SK-N-SH treated with all-trans-retinoic acid at 6 μM for 48 hours (cell line): ENCODE results near the gene ZNF674.

Source experiments
- ATAC-seq: fragments of 200-7000 bp; cut with Tn5 transposase; 3 replicates; pipeline ENCODE4 v1.9.1; 2020; ENCODE audit warnings: mild to moderate bottlenecking, moderate library complexity
- ARNTL ChIP-seq: fragments of 450-650 bp; formaldehyde crosslinking; IDR thresholded peaks from 2 replicates; pipeline ENCODE4 v1.5.0; 2020; ENCODE audit warnings: low read depth, mild to moderate bottlenecking, moderate library complexity, borderline replicate concordance
- BACH2 ChIP-seq: fragments of 250-450 bp; sonication (Bioruptor Pico); IDR thresholded peaks from 2 replicates; pipeline ENCODE4 v1.9.0; 2021; ENCODE audit warnings: mild to moderate bottlenecking, borderline replicate concordance
- ESRRG ChIP-seq: fragments of 250-450 bp; sonication (Bioruptor Pico); IDR thresholded peaks from 2 replicates; pipeline ENCODE4 v1.6.1; 2021; ENCODE audit warnings: mild to moderate bottlenecking
- GLIS3 ChIP-seq: fragments of 250-450 bp; sonication (Bioruptor Pico); IDR thresholded peaks from 2 replicates; pipeline ENCODE4 v1.5.0; 2020; ENCODE audit warnings: mild to moderate bottlenecking, moderate library complexity
- OSR1 ChIP-seq: fragments of 250-450 bp; sonication (Bioruptor Pico); IDR thresholded peaks from 2 replicates; pipeline ENCODE4 v1.8.0; 2022; ENCODE audit warnings: moderate library complexity, mild to moderate bottlenecking, inconsistent platforms
- PPARA ChIP-seq: fragments of 250-450 bp; sonication (Bioruptor Pico); IDR thresholded peaks from 2 replicates; pipeline ENCODE4 v1.5.0; 2020; ENCODE audit warnings: mild to moderate bottlenecking, borderline replicate concordance
- RARB ChIP-seq: fragments of 250-450 bp; sonication (Bioruptor Pico); IDR thresholded peaks from 2 replicates; pipeline ENCODE4 v1.8.0; 2021; ENCODE audit warnings: mild to moderate bottlenecking, moderate library complexity
- SNAI2 ChIP-seq: fragments of 250-450 bp; sonication (Bioruptor Pico); IDR thresholded peaks from 2 replicates; pipeline ENCODE4 v1.5.0; 2020; ENCODE audit warnings: mild to moderate bottlenecking, moderate library complexity
- TCF4 ChIP-seq: fragments of 250-450 bp; sonication (Bioruptor Pico); IDR thresholded peaks from 2 replicates; pipeline ENCODE4 v1.8.0; 2021; ENCODE audit warnings: mild to moderate bottlenecking, moderate library complexity, borderline replicate concordance
- TOX ChIP-seq: fragments of 250-450 bp; sonication (Bioruptor Pico); IDR thresholded peaks from 2 replicates; pipeline ENCODE4 v1.8.0; 2021; ENCODE audit warnings: mild to moderate bottlenecking, moderate library complexity, borderline replicate concordance
- ZC3H10 ChIP-seq: fragments of 250-450 bp; sonication (Bioruptor Pico); IDR thresholded peaks from 2 replicates; pipeline ENCODE4 v1.5.1; 2021; ENCODE audit warnings: mild to moderate bottlenecking, moderate library complexity
- ZFP3 ChIP-seq: fragments of 250-450 bp; sonication (Bioruptor Pico); IDR thresholded peaks from 2 replicates; pipeline ENCODE4 v1.5.0; 2020; ENCODE audit warnings: mild to moderate bottlenecking, moderate library complexity
- ZFP30 ChIP-seq: fragments of 450-650 bp; formaldehyde crosslinking; IDR thresholded peaks from 2 replicates; pipeline ENCODE4 v1.5.0; 2022; ENCODE audit warnings: mild to moderate bottlenecking, moderate library complexity
- ZNF565 ChIP-seq: fragments of 450-650 bp; formaldehyde crosslinking; conservative IDR thresholded peaks from 2 replicates; pipeline ENCODE4 v1.5.0; 2020; ENCODE audit warnings: low read depth, mild to moderate bottlenecking, moderate library complexity
- ZNF70 ChIP-seq: fragments of 450-650 bp; formaldehyde crosslinking; IDR thresholded peaks from 2 replicates; pipeline ENCODE4 v1.5.0; 2020; ENCODE audit warnings: mild to moderate bottlenecking, moderate library complexity
- ZNF8 ChIP-seq: fragments of 450-650 bp; formaldehyde crosslinking; IDR thresholded peaks from 2 replicates; pipeline ENCODE4 v1.5.0; 2020; ENCODE audit warnings: mild to moderate bottlenecking, moderate library complexity
- TF ChIP-seq, protein P1 (sequence below): fragments of 250-450 bp; sonication (Bioruptor Pico); IDR thresholded peaks from 2 replicates; pipeline ENCODE4 v1.5.1; 2021; ENCODE audit warnings: mild to moderate bottlenecking, moderate library complexity
- TF ChIP-seq, protein P2 (sequence below): fragments of 250-450 bp; sonication (Bioruptor Pico); IDR thresholded peaks from 2 replicates; pipeline ENCODE4 v1.5.0; 2020; ENCODE audit warnings: mild to moderate bottlenecking, moderate library complexity
- TF ChIP-seq, protein P3 (sequence below): fragments of 250-450 bp; sonication (Bioruptor Pico); IDR thresholded peaks from 2 replicates; pipeline ENCODE4 v1.5.1; 2020; ENCODE audit warnings: low read depth, mild to moderate bottlenecking, moderate library complexity

Gene ZNF674

DNA sequence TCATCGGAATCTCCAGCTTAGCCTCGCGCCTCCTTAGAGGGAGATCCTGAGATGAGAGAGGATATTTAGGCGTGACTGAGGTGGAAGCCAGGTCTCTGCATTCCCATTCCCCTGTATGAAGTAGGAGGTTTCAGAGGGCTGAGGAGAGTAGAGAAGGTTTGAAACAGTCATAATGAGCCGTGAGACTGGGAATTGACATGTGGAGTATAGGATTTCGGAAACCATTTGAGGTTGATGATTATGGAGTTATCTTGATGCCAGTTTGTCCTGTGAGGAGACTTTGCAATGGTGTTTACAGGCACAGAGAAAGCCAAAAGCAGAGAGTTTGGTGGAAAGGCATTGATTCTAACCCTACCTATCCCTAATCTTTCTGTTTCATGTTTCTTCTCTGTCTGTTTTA lies 30.4 kb upstream of the ZNF674 start:
- ATAC-seq: no peak
- no peak for TF ChIP-seq PPARA (CRISPR knock-in tag)
- TF ChIP-seq ZNF565 (CRISPR knock-in tag): no peak
- TF ChIP-seq, protein P1, sequence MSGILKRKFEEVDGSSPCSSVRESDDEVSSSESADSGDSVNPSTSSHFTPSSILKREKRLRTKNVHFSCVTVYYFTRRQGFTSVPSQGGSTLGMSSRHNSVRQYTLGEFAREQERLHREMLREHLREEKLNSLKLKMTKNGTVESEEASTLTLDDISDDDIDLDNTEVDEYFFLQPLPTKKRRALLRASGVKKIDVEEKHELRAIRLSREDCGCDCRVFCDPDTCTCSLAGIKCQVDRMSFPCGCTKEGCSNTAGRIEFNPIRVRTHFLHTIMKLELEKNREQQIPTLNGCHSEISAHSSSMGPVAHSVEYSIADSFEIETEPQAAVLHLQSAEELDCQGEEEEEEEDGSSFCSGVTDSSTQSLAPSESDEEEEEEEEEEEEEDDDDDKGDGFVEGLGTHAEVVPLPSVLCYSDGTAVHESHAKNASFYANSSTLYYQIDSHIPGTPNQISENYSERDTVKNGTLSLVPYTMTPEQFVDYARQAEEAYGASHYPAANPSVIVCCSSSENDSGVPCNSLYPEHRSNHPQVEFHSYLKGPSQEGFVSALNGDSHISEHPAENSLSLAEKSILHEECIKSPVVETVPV (CRISPR knock-in tag): no peak
- no peak for TF ChIP-seq BACH2 (CRISPR knock-in tag)
- TF ChIP-seq ZFP3 (CRISPR knock-in tag): no peak

DNA sequence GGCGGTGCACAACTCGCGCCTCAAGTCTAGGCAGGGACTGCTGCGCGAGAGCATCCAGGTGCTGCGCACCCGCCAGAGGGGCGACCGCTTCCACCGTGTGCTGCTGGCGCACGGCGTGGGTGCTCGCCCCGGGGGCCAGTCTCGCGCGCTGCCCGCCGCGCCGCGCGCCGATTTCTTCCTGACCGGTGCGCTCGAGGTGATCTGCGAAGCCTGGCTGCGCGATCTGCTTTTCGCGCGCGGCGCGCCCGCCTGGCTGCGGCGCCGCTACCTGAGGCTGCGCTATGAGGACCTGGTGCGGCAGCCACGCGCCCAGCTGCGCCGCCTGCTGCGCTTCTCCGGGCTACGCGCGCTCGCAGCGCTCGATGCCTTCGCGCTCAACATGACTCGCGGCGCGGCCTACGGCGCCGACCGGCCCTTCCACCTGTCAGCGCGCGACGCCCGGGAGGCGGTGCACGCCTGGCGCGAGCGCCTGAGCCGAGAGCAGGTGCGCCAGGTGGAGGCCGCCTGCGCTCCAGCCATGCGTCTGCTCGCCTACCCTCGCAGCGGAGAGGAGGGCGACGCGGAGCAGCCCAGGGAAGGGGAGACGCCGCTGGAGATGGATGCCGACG lies 29.7 kb upstream of the ZNF674 start:
- TF ChIP-seq ZNF8 (CRISPR knock-in tag): no peak
- TF ChIP-seq, protein P2, sequence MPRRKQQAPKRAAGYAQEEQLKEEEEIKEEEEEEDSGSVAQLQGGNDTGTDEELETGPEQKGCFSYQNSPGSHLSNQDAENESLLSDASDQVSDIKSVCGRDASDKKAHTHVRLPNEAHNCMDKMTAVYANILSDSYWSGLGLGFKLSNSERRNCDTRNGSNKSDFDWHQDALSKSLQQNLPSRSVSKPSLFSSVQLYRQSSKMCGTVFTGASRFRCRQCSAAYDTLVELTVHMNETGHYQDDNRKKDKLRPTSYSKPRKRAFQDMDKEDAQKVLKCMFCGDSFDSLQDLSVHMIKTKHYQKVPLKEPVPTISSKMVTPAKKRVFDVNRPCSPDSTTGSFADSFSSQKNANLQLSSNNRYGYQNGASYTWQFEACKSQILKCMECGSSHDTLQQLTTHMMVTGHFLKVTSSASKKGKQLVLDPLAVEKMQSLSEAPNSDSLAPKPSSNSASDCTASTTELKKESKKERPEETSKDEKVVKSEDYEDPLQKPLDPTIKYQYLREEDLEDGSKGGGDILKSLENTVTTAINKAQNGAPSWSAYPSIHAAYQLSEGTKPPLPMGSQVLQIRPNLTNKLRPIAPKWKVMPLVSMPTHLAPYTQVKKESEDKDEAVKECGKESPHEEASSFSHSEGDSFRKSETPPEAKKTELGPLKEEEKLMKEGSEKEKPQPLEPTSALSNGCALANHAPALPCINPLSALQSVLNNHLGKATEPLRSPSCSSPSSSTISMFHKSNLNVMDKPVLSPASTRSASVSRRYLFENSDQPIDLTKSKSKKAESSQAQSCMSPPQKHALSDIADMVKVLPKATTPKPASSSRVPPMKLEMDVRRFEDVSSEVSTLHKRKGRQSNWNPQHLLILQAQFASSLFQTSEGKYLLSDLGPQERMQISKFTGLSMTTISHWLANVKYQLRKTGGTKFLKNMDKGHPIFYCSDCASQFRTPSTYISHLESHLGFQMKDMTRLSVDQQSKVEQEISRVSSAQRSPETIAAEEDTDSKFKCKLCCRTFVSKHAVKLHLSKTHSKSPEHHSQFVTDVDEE (CRISPR knock-in tag): no peak
- TF ChIP-seq, all 23 proteins: peak for 0
- peak; percentile 4; the same call in 1 of the 3 replicates for ATAC-seq

DNA sequence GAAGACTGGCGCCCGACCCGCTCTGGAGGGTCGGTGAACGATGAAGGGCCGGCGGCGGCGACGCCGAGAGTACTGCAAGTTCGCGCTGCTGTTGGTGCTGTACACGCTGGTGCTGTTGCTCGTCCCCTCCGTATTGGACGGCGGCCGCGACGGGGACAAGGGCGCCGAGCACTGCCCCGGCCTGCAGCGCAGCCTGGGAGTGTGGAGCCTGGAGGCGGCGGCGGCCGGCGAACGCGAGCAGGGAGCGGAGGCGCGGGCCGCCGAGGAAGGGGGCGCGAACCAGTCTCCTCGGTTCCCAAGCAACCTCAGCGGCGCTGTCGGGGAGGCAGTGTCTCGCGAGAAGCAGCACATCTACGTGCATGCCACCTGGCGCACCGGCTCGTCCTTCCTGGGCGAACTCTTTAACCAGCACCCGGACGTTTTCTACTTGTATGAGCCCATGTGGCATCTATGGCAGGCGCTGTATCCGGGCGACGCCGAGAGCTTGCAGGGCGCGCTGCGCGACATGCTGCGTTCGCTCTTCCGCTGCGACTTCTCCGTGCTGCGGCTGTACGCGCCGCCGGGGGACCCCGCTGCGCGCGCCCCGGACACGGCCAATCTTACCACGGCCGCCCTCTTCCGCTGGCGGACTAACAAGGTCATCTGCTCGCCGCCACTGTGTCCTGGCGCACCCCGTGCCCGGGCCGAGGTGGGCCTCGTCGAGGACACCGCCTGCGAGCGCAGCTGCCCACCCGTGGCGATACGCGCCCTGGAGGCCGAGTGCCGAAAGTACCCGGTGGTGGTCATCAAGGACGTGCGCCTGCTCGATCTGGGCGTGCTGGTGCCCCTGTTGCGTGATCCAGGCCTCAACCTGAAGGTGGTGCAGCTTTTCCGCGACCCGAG lies 28.9 kb upstream of the ZNF674 start:
- TF ChIP-seq, protein P3, sequence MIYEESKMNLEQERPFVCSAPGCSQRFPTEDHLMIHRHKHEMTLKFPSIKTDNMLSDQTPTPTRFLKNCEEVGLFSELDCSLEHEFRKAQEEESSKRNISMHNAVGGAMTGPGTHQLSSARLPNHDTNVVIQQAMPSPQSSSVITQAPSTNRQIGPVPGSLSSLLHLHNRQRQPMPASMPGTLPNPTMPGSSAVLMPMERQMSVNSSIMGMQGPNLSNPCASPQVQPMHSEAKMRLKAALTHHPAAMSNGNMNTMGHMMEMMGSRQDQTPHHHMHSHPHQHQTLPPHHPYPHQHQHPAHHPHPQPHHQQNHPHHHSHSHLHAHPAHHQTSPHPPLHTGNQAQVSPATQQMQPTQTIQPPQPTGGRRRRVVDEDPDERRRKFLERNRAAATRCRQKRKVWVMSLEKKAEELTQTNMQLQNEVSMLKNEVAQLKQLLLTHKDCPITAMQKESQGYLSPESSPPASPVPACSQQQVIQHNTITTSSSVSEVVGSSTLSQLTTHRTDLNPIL (CRISPR knock-in tag): no peak
- TF ChIP-seq BACH2 (CRISPR knock-in tag): no peak
- TF ChIP-seq ZNF70 (CRISPR knock-in tag): no peak
- TF ChIP-seq, all 23 proteins: peak for 0
- ATAC-seq: peak; percentile 59

DNA sequence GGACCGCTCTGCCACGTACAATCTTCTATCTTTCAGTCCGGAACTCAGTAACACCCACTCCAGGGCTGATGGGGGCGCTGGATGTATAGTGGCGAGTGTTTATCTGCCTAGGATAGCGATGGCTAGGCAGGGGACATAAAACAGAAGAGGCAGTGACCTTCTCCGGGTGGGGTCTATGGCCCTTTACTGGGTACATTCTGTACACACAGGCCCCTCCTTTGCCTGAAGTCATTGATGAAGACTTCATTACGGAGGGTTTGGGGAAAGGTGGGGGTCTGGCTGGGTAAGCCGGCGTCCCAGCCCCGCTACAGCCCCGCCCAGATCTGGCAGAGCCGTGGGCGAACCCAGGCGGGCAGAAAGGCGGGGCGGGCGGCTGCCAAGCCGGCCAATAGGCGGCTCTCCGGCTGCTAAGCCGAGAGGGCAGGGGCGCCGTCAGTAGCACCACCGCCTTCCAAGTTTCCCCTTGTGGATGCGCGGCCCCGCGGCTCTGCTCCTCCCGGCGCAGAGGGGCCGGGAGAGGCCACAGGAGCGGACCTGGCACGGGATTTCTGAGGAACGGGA lies 28.2 kb upstream of the ZNF674 start, which contains the start of gene CHST7:
TSS of gene CHST7 (plus strand) at position 435 of the 561 bp plus-strand sequence. CDS start 167 bp downstream, outside the sequence.
- ATAC-seq: peak; percentile 90
- TF ChIP-seq GLIS3 (CRISPR knock-in tag): no peak
- TF ChIP-seq BACH2 (CRISPR knock-in tag): no peak
- TF ChIP-seq, protein P1 (CRISPR knock-in tag): no peak
- no peak for TF ChIP-seq ZC3H10 (CRISPR knock-in tag)
- no peak for TF ChIP-seq OSR1 (CRISPR knock-in tag)
- TF ChIP-seq ZNF8 (CRISPR knock-in tag): no peak
- TF ChIP-seq ESRRG (CRISPR knock-in tag): no peak
- TF ChIP-seq ZFP3 (CRISPR knock-in tag): no peak

DNA sequence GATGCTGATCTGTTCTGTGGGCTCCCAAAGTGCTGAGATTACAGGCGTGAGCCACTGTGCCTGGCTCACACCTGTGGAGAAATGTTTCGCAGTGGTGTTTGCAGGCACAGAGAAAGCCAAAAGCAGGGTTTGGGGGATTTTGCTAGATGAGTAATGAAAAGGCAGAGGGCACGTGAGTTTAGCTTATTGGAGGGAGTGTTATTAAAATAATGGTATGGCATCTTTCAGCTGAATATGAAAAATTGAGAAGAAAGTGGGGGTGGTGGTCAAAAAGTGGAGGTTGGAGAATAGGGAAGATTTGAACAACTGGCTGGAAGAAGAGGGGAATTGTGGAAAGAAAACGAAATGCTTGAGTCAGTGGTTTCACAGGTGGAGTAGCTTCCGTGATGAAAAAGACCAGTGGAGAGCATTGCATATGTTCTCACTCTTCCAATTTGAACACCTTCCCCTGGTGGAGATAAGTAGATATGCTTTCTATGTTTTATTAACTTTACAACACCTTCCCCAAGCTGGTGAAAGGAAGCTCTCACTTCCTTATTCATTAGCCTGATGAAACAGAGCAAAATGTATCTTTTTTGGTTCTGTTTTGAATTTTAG lies 27.2 kb upstream of the ZNF674 start:
- no peak for ATAC-seq
- TF ChIP-seq ESRRG (CRISPR knock-in tag): no peak
- TF ChIP-seq RARB (CRISPR knock-in tag): no peak
- TF ChIP-seq TOX (CRISPR knock-in tag): no peak
- TF ChIP-seq, protein P3 (CRISPR knock-in tag): no peak
- no peak for TF ChIP-seq ZNF565 (CRISPR knock-in tag)
- TF ChIP-seq, protein P2 (CRISPR knock-in tag): no peak
- no peak for TF ChIP-seq SNAI2
- TF ChIP-seq ZNF70 (CRISPR knock-in tag): no peak
- TF ChIP-seq ARNTL (CRISPR knock-in tag): no peak
- TF ChIP-seq TCF4: no peak
- TF ChIP-seq OSR1 (CRISPR knock-in tag): no peak
- no peak for TF ChIP-seq ZFP30 (CRISPR knock-in tag)
- TF ChIP-seq ZFP3 (CRISPR knock-in tag): no peak
